ENCODE data around the gene ARHGEF28.

The ARHGEF28 gene

GRCh38 chr5:73735032-73735734 lies 109.2 kb downstream of the ARHGEF28 start:
- H3K4me3 ChIP-seq (ENCODE audit: low read depth, low read length) = no peak overlapping the region

- no peak overlapping the region for H3K4me3 ChIP-seq (ENCODE audit: low read depth, low read length)
These were observed 113.7 kb downstream of the ARHGEF28 start for GRCh38 chr5:73739650-73740049.

GRCh38 chr5:73740274-73740790 lies 114.3 kb downstream of the ARHGEF28 start:
- H3K4me3 ChIP-seq (ENCODE audit: low read depth, low read length) = no peak overlapping the region

DNA sequence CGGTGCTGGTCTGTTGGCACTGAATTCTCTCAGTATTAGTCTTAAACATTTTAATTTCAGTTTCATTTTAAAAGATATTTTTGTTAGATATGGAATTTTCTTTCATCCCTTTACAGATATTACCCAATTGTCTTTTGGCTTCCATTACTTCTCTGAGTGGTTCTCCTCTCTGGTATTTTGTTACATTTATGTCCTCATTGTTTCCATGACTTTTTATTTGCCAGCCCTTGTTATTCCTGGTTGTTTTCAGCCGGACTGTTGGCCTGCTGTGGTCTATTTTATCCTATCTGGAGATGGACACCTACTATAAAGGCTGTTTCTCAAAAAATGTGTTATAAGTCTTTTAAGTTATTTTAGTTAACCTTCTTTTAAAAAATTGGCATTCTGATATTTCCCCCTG lies 117.2 kb downstream of the ARHGEF28 start:
- H3K4me3 ChIP-seq (ENCODE audit: low read depth, low read length) = no peak overlapping the region

- H3K4me3 ChIP-seq (ENCODE audit: low read depth, low read length) = no peak overlapping the region
These were observed 119.8 kb downstream of the ARHGEF28 start for GRCh38 chr5:73745836-73746235.

DNA sequence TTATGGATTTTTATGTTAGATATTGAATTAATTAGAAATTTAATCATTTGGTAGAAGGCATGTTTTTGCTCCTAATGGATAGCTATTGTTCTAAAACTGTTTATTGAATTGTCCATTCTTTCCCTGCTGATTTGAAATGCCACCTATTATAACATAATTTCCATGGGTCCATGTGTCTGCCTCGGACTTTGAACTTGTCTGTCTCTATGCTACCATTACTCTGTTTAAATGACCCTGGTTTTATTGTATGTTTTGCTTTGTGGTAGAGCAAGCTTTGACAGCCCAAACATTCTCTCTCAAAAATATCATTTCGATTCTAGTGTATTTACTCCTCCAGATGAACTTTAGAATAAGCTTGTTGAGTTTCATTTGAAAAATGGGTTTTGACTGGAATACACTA lies 120.6 kb downstream of the ARHGEF28 start:
- H3K4me3 ChIP-seq (ENCODE audit: low read depth, low read length) = no peak overlapping the region

DNA sequence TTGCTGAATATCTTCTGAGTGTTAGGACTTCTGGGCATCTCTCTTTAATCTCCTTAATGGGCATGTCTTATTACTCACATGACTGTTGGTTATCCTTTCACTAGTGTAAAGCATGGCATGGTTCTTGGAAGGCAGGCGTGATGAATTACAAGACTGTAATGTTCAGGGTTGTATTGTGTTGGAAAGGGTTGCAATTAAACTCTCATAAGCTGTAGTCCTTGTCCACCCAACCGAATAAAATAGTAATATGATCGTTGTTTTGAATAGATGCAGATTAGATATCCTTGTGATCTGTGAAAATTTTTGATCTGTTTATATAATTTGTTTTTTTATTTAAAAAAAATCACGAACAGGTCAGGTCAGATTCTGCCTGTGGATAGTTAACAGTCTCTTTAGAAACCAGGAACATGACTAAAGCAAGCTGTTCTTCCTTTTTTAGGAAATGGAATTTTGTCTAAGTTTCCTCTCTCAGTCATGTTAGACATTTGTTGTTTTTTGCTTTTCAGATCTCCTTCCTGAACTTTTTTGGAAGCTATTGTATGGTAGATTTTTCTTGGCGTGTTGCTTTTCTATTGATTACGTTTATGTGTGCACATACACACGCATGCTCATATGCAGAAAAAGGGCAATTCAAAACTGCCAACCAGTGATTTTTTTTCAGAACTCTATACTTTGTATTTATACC lies 121.8 kb downstream of the ARHGEF28 start:
- no peak overlapping the region for H3K4me3 ChIP-seq (ENCODE audit: low read depth, low read length)

DNA sequence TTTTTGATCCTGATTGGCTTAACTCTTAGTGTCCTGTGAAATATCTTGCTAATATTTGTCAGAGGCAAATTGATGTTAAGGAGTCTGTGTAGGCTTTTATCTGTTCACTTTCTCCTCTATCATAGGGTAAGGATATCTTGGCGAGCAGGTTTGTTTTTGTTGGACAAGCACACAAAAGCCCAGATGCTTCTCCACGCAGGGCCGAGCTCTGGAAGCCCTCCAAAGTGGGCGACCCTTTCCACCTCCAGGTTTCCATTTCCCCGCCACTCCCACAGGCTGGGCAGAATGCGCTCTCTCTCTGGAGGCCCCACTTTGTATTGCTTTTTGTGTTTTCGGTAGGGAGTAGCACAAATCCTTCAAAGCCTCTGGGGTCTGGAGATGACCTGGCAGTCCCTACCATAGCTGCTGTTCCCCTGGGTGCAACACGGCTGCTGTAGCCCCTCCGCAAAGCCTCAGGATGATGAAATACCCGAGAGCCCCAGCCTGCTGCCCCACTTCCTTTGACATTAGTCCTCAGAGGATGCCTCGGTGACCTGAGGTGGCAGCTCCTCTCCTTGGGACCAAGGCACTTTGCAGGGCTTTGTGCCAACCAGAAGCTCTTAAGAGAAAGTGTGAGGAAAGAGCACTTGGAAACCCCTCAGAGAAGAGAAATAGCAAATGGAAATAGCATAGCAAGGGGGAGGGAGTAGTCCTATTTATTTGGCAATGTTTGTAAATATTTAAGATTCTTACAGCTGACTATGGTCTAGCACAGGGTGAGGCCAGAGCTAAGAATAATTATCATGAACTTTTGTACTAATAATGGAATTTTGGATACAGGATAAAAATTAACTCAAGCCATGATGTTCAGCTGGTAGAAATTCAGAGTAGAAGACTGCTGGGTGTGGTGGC lies 122.8 kb downstream of the ARHGEF28 start:
- H3K4me3 ChIP-seq (ENCODE audit: low read depth, low read length) = no peak overlapping the region

GRCh38 chr5:73749485-73750270 lies 123.7 kb downstream of the ARHGEF28 start:
- no peak overlapping the region for H3K4me3 ChIP-seq (ENCODE audit: low read depth, low read length)

- H3K4me3 ChIP-seq (ENCODE audit: low read depth, low read length) = no peak overlapping the region
These were observed 125.4 kb downstream of the ARHGEF28 start for GRCh38 chr5:73751254-73751914.

GRCh38 chr5:73754254-73754653 lies 128.3 kb downstream of the ARHGEF28 start:
- H3K4me3 ChIP-seq (ENCODE audit: low read depth, low read length) = no peak overlapping the region

- no peak overlapping the region for H3K4me3 ChIP-seq (ENCODE audit: low read depth, low read length)
These were observed 131.4 kb downstream of the ARHGEF28 start for GRCh38 chr5:73757416-73757815.

DNA sequence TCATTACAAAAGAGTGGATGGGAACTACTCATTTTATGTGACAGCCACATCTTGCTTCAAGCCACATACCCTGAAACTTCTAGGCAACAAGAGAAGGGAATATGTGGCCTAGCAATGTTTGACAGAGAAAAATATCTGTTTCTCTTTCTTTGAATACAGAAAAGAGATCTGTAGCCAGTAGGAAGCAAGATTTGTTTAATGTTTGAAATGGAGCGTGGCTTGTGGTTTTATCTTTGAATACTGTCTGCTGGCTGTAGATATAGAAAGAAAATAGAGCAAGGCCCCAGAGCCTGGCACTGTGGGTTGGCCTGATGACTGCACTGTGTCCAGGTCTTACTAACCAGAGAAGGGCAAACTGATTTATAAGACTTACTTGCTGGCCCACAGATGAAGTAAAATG lies 133.8 kb downstream of the ARHGEF28 start:
- no peak overlapping the region for H3K4me3 ChIP-seq (ENCODE audit: low read depth, low read length)

- H3K4me3 ChIP-seq (ENCODE audit: low read depth, low read length) = no peak overlapping the region
These were observed 137.5 kb downstream of the ARHGEF28 start for GRCh38 chr5:73763300-73764032.

- H3K4me3 ChIP-seq (ENCODE audit: low read depth, low read length) = no peak overlapping the region
These were observed 138.6 kb downstream of the ARHGEF28 start for GRCh38 chr5:73764586-73764985.

DNA sequence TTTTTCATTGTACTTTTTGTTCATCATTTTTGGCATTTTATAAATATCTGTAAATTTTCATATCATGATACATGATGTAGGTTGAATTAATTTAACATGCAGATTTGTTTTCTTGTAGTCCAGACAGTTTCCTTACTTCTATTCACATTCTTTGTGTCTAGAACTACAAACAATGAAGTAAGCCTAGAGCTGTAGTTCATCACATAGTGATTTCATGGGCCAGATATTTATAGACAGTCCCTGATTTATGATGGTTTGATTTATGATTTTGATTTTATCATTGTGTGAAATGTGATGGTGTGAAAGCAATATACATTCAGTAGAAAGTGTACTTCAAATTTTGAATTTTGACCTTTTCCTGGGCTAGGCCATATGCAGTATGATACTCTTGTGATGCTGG lies 139.0 kb downstream of the ARHGEF28 start:
- H3K4me3 ChIP-seq (ENCODE audit: low read depth, low read length) = no peak overlapping the region

GRCh38 chr5:73766902-73767301 lies 140.9 kb downstream of the ARHGEF28 start:
- H3K4me3 ChIP-seq (ENCODE audit: low read depth, low read length) = no peak overlapping the region

GRCh38 chr5:73770172-73771025 lies 144.4 kb downstream of the ARHGEF28 start:
- H3K4me3 ChIP-seq (ENCODE audit: low read depth, low read length) = no peak overlapping the region

Data from iPS-11a (cell line).